RWPE1 (cell line): ENCODE measurements around the gene RBM6.
A peak's percentile ranks its signal among the peaks of the same experiment; 100 is the strongest.

ENCODE experiments used
- CTCF ChIA-PET: fragments of 350-600 bp; sonication (Branson Sonifier 250); formaldehyde crosslinking; extraction: SDS; loops from one replicate; lab custom pipeline; 2021; lab: Yijun Ruan, JAX
- POLR2A ChIA-PET: fragments of 400-600 bp; formaldehyde crosslinking; extraction: SDS; loops from one replicate; lab custom pipeline; 2020; ENCODE audit warnings: antibody characterized with exemption; ENCODE audit not compliant: low non-redundant PET; lab: Yijun Ruan, JAX
- DNase-seq: peaks from one replicate; pipeline ENCODE4 v3.0.0; 2012; ENCODE audit warnings: low spot score
- H3K27ac ChIP-seq: fragments of 450-650 bp; 2 replicates; pipeline ENCODE4 v1.5.1; 2017
- TF ChIP-seq, protein P1 (sequence below): fragments of 450-650 bp; conservative IDR thresholded peaks from 2 replicates; pipeline ENCODE4 v1.5.1; 2017; ENCODE audit warnings: low read depth, mild to moderate bottlenecking

RBM6 gene

GRCh38 chr3:50119786-50120185, 179.8 kb downstream of the RBM6 start:
- CTCF ChIA-PET: interaction anchor here (0.6 to 3.3 kb wide), 2 partner anchors 69 to 72 kb away, joined by 3 to 14 read pairs; partner anchors contain the start of gene GNAT1
- POLR2A ChIA-PET: no interaction called here

DNA sequence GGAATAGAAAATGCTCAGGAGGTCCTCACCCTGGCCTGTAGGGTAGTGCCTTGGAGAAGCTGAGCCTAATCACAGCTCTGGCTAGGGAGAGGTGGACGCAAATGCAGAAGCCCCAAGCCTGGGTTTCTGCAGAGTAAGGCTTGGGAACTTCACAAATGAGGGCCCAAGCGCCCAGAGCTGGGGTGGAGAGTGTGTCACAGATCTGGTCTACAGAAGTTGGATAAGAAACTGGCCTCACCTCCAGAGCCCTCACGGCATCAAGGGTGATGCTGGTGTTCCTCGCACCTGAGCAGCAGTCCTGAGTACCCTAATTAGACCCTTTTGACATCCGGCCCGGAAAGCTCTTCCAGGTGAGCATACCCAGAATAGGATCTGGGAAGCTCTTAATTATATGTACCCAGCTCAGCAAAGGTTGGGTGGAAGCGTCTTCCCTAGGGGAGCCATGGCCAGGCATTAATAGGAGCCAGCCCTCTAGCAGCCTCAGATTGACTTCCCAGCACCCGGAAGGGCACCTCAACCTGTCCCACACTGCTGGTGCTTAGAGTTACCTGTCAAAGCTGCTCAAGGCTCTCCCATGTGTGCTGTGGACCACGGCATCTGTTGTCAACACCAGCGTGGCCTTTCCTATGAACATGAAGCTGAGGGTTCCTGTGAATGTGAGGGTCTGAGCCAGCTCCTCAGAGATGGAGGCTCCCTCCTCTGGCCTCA, 180.6 kb downstream of the RBM6 start:
- TF ChIP-seq, protein P1, sequence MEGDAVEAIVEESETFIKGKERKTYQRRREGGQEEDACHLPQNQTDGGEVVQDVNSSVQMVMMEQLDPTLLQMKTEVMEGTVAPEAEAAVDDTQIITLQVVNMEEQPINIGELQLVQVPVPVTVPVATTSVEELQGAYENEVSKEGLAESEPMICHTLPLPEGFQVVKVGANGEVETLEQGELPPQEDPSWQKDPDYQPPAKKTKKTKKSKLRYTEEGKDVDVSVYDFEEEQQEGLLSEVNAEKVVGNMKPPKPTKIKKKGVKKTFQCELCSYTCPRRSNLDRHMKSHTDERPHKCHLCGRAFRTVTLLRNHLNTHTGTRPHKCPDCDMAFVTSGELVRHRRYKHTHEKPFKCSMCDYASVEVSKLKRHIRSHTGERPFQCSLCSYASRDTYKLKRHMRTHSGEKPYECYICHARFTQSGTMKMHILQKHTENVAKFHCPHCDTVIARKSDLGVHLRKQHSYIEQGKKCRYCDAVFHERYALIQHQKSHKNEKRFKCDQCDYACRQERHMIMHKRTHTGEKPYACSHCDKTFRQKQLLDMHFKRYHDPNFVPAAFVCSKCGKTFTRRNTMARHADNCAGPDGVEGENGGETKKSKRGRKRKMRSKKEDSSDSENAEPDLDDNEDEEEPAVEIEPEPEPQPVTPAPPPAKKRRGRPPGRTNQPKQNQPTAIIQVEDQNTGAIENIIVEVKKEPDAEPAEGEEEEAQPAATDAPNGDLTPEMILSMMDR: no peak
- peak overlapping the region; percentile 69 for H3K27ac ChIP-seq
- ChIA-PET POLR2A (interaction anchor here (0.6 kb wide), 1 partner anchor 54 kb away, joined by 3 read pairs; no protein-coding TSS in a partner anchor), CTCF (interaction anchor here (0.5 to 3.3 kb wide), 8 partner anchors 36 to 136 kb away, joined by 3 to 18 read pairs (median 4); partner anchors contain the start of gene GNAT1)
- no peak for DNase-seq

More at GRCh38 chr3:50119786-50120185, 179.8 kb downstream of the RBM6 start:
- DNase-seq: no peak
- H3K27ac ChIP-seq: peak overlapping the region; percentile 69
- TF ChIP-seq, protein P1: no peak

GRCh38 chr3:50121072-50122032, 181.4 kb downstream of the RBM6 start:
- TF ChIP-seq, protein P1: peak; percentile 75
- peak; percentile 85 for DNase-seq
- POLR2A ChIA-PET: interaction anchor here (0.6 kb wide), 1 partner anchor 54 kb away, joined by 3 read pairs; no protein-coding TSS in a partner anchor
- H3K27ac ChIP-seq: peak overlapping the region; percentile 69
- CTCF ChIA-PET: interaction anchor here (0.6 to 3.3 kb wide), 8 partner anchors 14 to 121 kb away, joined by 3 to 18 read pairs (median 3); partner anchors contain the start of gene GNAT1

GRCh38 chr3:50122071-50122470, 182.1 kb downstream of the RBM6 start:
- ChIA-PET POLR2A (no interaction called here), CTCF (interaction anchor here (0.9 to 2.4 kb wide), 5 partner anchors 14 to 104 kb away, joined by 3 to 18 read pairs (median 3); no protein-coding TSS in a partner anchor)
- no peak for DNase-seq
- peak overlapping the region; percentile 69 for H3K27ac ChIP-seq
- TF ChIP-seq, protein P1: no peak

- TF ChIP-seq, protein P1: no peak
Measured at GRCh38 chr3:50122661-50123391, 182.9 kb downstream of the RBM6 start.

More at GRCh38 chr3:50122661-50123391, 182.9 kb downstream of the RBM6 start:
- DNase-seq: no peak
- ChIA-PET POLR2A (no interaction called here), CTCF (interaction anchor here (0.9 to 2.4 kb wide), 4 partner anchors 66 to 103 kb away, joined by 3 to 18 read pairs (median 4); no protein-coding TSS in a partner anchor)
- peak overlapping the region; percentile 69 for H3K27ac ChIP-seq
